Pulmonary artery endothelial cell (primary cell): Measurements from ENCODE around the gene GBX1. TPM values are rescaled to one million over a fixed set of nuclear protein-coding genes. Genes with fewer than 3 reads are reported as not detected.

Experiments used
- DNase-seq: peaks from one replicate; pipeline ENCODE4 v3.0.0-alpha.2; 2011; ENCODE audit warnings: low read depth, low spot score
- total RNA-seq: library from RNA; depleted of rRNA; stranded (reverse); fragments of >200 nt; gene quantifications from 2 replicates; pipeline ENCODE4 v1.2.3, GENCODE V29; 2014

GBX1 gene
- total RNA-seq, 1 donor from 2014 or later, result not detected

GRCh38 chr7:151128144-151128543 is 39.4 kb downstream of the GBX1 start:
- no peak for DNase-seq

GRCh38 chr7:151126491-151127137 is 40.9 kb downstream of the GBX1 start:
- no peak for DNase-seq

- DNase-seq, result no peak
These were observed 41.5 kb downstream of the GBX1 start for GRCh38 chr7:151125846-151126481.

- no peak for DNase-seq
These were observed 42.0 kb downstream of the GBX1 start for GRCh38 chr7:151125470-151125845.

GRCh38 chr7:151124899-151125399 is 42.5 kb downstream of the GBX1 start:
- DNase-seq, result no peak

GRCh38 chr7:151124481-151124880 is 43.0 kb downstream of the GBX1 start:
- DNase-seq, result no peak

- DNase-seq, result peak; percentile 49
These were observed 43.6 kb downstream of the GBX1 start for GRCh38 chr7:151123822-151124464.

- DNase-seq, result no peak
These were observed 44.2 kb downstream of the GBX1 start for GRCh38 chr7:151123158-151123821.

- DNase-seq, result no peak
These were observed 44.7 kb downstream of the GBX1 start for GRCh38 chr7:151122796-151123157.

- no peak for DNase-seq
These were observed 45.2 kb downstream of the GBX1 start for GRCh38 chr7:151122276-151122675.

GRCh38 chr7:151121380-151122170 is 45.9 kb downstream of the GBX1 start:
- no peak for DNase-seq

- no peak for DNase-seq
These were observed 46.6 kb downstream of the GBX1 start for GRCh38 chr7:151120896-151121295.

GRCh38 chr7:151119902-151120301 is 47.6 kb downstream of the GBX1 start:
- no peak for DNase-seq

- no peak for DNase-seq
These were observed 48.5 kb downstream of the GBX1 start for GRCh38 chr7:151119055-151119415.

- DNase-seq, result no peak
These were observed 49.1 kb downstream of the GBX1 start for GRCh38 chr7:151118108-151119054.

- DNase-seq, result no peak
These were observed 49.9 kb downstream of the GBX1 start for GRCh38 chr7:151117565-151117964.

GRCh38 chr7:151116603-151117440 is 50.7 kb downstream of the GBX1 start:
- no peak for DNase-seq

- DNase-seq, result no peak
These were observed 51.6 kb downstream of the GBX1 start for GRCh38 chr7:151115836-151116418.
